Ectodermal cell (in vitro differentiated cells): ENCODE measurements around the gene ADGRG2. TPM values are rescaled to one million over a fixed set of nuclear protein-coding genes. Genes with fewer than 3 reads are reported as not detected.
A peak's percentile ranks its signal among the peaks of the same experiment; 100 is the strongest.

Experiments
- H3K27ac ChIP-seq: 2 replicates; pipeline ENCODE4 v1.7.0; 2013; ENCODE audit warnings: mild to moderate bottlenecking, low read depth, low read length; ENCODE audit not compliant: insufficient read depth, poor library complexity, severe bottlenecking
- H3K27me3 ChIP-seq: 2 replicates; pipeline ENCODE4 v1.7.0; 2013; ENCODE audit warnings: mild to moderate bottlenecking, low read length; ENCODE audit not compliant: insufficient read depth, control insufficient read depth, poor library complexity, severe bottlenecking
- H3K36me3 ChIP-seq: one replicate; pipeline ENCODE4 v1.7.0; 2013; ENCODE audit warnings: low read length; ENCODE audit not compliant: control insufficient read depth, insufficient read depth
- H3K4me1 ChIP-seq: one replicate; pipeline ENCODE4 v1.7.0; 2013; ENCODE audit warnings: low read length; ENCODE audit not compliant: control insufficient read depth, insufficient read depth
- H3K4me3 ChIP-seq: 2 replicates; pipeline ENCODE4 v1.7.0; 2013; ENCODE audit warnings: low read depth, low read length, control low read depth; ENCODE audit not compliant: insufficient read depth
- H3K9me3 ChIP-seq: 2 replicates; pipeline ENCODE4 v1.7.0; 2013; ENCODE audit warnings: mild to moderate bottlenecking, low read length, moderate library complexity; ENCODE audit not compliant: control insufficient read depth
- WGBS, 2 experiments: methylation state at CpG; one replicate each; pipeline ENCODE4 v1.1.7; 2013; ENCODE audit warnings: missing lambda C conversion rate in 2 of 2; 5-methylcytosine and 5-hydroxymethylcytosine counted together
- polyA plus RNA-seq, 4 experiments: library from polyadenylated mRNA; stranded (reverse); fragments of 50-300 nt; gene quantifications; one replicate each; pipeline ENCODE4 v1.2.3, GENCODE V29; 2013

Gene ADGRG2
- 0.50 TPM for polyA plus RNA-seq (2013, experiment 1 of 4)
- polyA plus RNA-seq (2013, experiment 2 of 4): 0.50 TPM
- polyA plus RNA-seq (2013, experiment 3 of 4): 0.48 TPM
- polyA plus RNA-seq (2013, experiment 4 of 4): 0.57 TPM

- H3K27me3 ChIP-seq: peaks cover 50% of the 10 kb centered on the region
- H3K9me3 ChIP-seq: no peaks in the 10 kb centered on the region
- H3K4me3 ChIP-seq: peak within 1 kb of the TSS; percentile 39
- no peaks in the 10 kb centered on the region for H3K4me1 ChIP-seq
- no peaks in the 10 kb centered on the region for H3K36me3 ChIP-seq
- H3K27ac ChIP-seq: no peak within 1 kb of the TSS
- 0 to 1% methylated on average over 91 to 96 of the region's 107 CpGs for WGBS, 2 experiments
Observed at GRCh38 chrX:19121898-19122640, at the start of gene ADGRG2. TSS of gene ADGRG2 (minus strand) at chrX:19122468. CDS start at chrX:19068834, 53,634 bp downstream.

- WGBS, 2 experiments: 92 to 99% methylated on average over 4 to 5 of the region's 5 CpGs
- Histone ChIP-seq H3K9me3 (no peaks in the 10 kb centered on the region), H3K27ac (no peak overlapping the region), H3K4me3 (no peak overlapping the region), H3K4me1 (no peaks in the 10 kb centered on the region), H3K36me3 (no peaks in the 10 kb centered on the region), H3K27me3 (no peaks in the 10 kb centered on the region)
Observed at GRCh38 chrX:19168609-19169008, 46.3 kb upstream of the ADGRG2 start.

- 89 to 94% methylated on average over 8 of the region's 8 CpGs for WGBS, 2 experiments
Observed at GRCh38 chrX:19162851-19163250, 40.6 kb upstream of the ADGRG2 start.

GRCh38 chrX:19156186-19156585, 33.9 kb upstream of the ADGRG2 start:
- no peak overlapping the region for H3K27ac ChIP-seq
- H3K27me3 ChIP-seq: no peaks in the 10 kb centered on the region
- H3K4me3 ChIP-seq: no peak overlapping the region
- WGBS, 2 experiments: 23 to 27% methylated on average over 4 of the region's 4 CpGs
- H3K36me3 ChIP-seq: no peaks in the 10 kb centered on the region
- H3K4me1 ChIP-seq: no peaks in the 10 kb centered on the region
- no peaks in the 10 kb centered on the region for H3K9me3 ChIP-seq

More at GRCh38 chrX:19162851-19163250, 40.6 kb upstream of the ADGRG2 start:
- no peaks in the 10 kb centered on the region for H3K36me3 ChIP-seq
- no peaks in the 10 kb centered on the region for H3K9me3 ChIP-seq
- no peaks in the 10 kb centered on the region for H3K4me1 ChIP-seq
- no peak overlapping the region for H3K4me3 ChIP-seq
- H3K27me3 ChIP-seq: no peaks in the 10 kb centered on the region
- H3K27ac ChIP-seq: no peak overlapping the region

GRCh38 chrX:19152762-19153161, 30.5 kb upstream of the ADGRG2 start:
- Histone ChIP-seq H3K4me3 (no peak overlapping the region), H3K27me3 (no peaks in the 10 kb centered on the region), H3K36me3 (no peaks in the 10 kb centered on the region), H3K27ac (no peak overlapping the region), H3K9me3 (no peaks in the 10 kb centered on the region), H3K4me1 (no peaks in the 10 kb centered on the region)
- WGBS, 2 experiments: 93 to 100% methylated on average over 2 of the region's 2 CpGs

- Histone ChIP-seq H3K36me3 (no peaks in the 10 kb centered on the region), H3K9me3 (no peaks in the 10 kb centered on the region), H3K4me3 (no peak overlapping the region), H3K27me3 (no peaks in the 10 kb centered on the region), H3K27ac (no peak overlapping the region), H3K4me1 (no peaks in the 10 kb centered on the region)
- 79 to 88% methylated on average over 2 of the region's 2 CpGs for WGBS, 2 experiments
Observed at GRCh38 chrX:19137067-19137466, 14.8 kb upstream of the ADGRG2 start.

GRCh38 chrX:19133784-19134183, 11.5 kb upstream of the ADGRG2 start:
- no peaks in the 10 kb centered on the region for H3K27me3 ChIP-seq
- H3K27ac ChIP-seq: no peak overlapping the region
- H3K36me3 ChIP-seq: no peaks in the 10 kb centered on the region
- no peaks in the 10 kb centered on the region for H3K9me3 ChIP-seq
- no peaks in the 10 kb centered on the region for H3K4me1 ChIP-seq
- WGBS, 2 experiments: 89 to 91% methylated on average over 5 of the region's 5 CpGs
- H3K4me3 ChIP-seq: no peak overlapping the region

- Histone ChIP-seq H3K4me1 (no peaks in the 10 kb centered on the region), H3K4me3 (no peak overlapping the region), H3K27me3 (no peaks in the 10 kb centered on the region), H3K27ac (no peak overlapping the region), H3K9me3 (no peaks in the 10 kb centered on the region), H3K36me3 (no peaks in the 10 kb centered on the region)
- WGBS, 2 experiments: 82 to 88% methylated on average over 2 of the region's 2 CpGs
Observed at GRCh38 chrX:19133231-19133630, 11.0 kb upstream of the ADGRG2 start.

- WGBS, 2 experiments: 93 to 95% methylated on average over 4 of the region's 4 CpGs
- Histone ChIP-seq H3K4me1 (no peaks in the 10 kb centered on the region), H3K9me3 (no peaks in the 10 kb centered on the region), H3K4me3 (no peak overlapping the region), H3K27ac (no peak overlapping the region), H3K27me3 (no peaks in the 10 kb centered on the region), H3K36me3 (no peaks in the 10 kb centered on the region)
Observed at GRCh38 chrX:19130628-19131027, 8.4 kb upstream of the ADGRG2 start.

- Histone ChIP-seq H3K27me3 (no peaks in the 10 kb centered on the region), H3K36me3 (no peaks in the 10 kb centered on the region), H3K4me1 (no peaks in the 10 kb centered on the region), H3K9me3 (no peaks in the 10 kb centered on the region), H3K27ac (no peak overlapping the region), H3K4me3 (no peak overlapping the region)
- 92 to 94% methylated on average over 3 of the region's 3 CpGs for WGBS, 2 experiments
Observed at GRCh38 chrX:19129694-19130093, 7.4 kb upstream of the ADGRG2 start.
